Peyer's patch (tissue), 4 donors: ENCODE results near the gene CARMIL3.

ENCODE experiments used
- POLR2A ChIP-seq, 2 donors: fragments of 450-650 bp; IDR thresholded peaks; one replicate each; pipeline ENCODE4 v1.5.1; 2017; ENCODE audit warnings: antibody characterized with exemption in 2 of 2, mild to moderate bottlenecking in 2 of 2, moderate library complexity in 2 of 2
- TF ChIP-seq, protein P1 (sequence below), 6 experiments: fragments of 450-650 bp in 4 of 6; fragments of 200-600 bp in 2 of 6; sonication (generic) in 1 of 6; IDR thresholded peaks; one replicate each; pipeline ENCODE4 v1.5.1; 2017 to 2019; ENCODE audit warnings: antibody characterized with exemption in 6 of 6, mild to moderate bottlenecking in 3 of 6, moderate library complexity in 1 of 6

DNA sequence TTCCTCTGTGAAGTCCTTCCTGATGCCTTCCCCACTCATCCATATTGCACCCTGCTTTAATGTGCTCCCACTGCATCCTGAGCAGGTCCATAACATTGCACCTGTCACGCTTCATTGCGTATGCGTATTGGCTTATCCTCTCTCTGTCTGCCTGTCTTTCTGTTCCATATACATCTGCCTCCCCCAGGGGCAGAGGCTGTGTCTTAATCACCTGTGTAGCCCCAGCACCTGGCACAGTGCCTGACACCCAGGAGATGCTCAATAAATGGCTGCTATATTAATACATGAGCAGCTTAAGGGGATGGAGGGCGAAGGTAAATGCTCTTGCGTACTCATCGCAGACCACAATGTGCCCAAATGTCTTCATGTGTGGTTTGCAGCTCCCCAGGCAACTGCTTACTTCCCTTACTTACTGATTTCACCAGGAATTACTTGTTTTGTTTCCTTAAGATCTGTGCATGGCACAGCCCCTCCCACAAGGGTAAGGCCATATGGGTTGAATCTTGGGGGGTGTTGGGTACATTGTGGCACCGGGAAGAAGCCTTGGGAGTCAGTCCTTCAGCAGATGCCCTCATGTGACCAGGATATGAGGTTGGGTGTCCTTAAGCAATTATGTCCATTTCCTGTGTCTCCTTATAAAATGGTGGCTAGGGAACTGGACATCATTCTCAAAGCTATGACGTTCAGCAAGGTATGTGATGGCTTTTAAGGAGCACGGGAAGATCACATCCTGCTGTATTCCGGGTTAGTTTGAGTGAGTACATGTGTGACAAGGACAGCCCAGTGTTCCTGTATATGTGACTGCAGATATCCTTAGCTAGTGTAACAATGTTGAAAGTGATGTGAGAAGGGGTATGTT lies 18.7 kb downstream of the CARMIL3 start:
- TF ChIP-seq, protein P1, sequence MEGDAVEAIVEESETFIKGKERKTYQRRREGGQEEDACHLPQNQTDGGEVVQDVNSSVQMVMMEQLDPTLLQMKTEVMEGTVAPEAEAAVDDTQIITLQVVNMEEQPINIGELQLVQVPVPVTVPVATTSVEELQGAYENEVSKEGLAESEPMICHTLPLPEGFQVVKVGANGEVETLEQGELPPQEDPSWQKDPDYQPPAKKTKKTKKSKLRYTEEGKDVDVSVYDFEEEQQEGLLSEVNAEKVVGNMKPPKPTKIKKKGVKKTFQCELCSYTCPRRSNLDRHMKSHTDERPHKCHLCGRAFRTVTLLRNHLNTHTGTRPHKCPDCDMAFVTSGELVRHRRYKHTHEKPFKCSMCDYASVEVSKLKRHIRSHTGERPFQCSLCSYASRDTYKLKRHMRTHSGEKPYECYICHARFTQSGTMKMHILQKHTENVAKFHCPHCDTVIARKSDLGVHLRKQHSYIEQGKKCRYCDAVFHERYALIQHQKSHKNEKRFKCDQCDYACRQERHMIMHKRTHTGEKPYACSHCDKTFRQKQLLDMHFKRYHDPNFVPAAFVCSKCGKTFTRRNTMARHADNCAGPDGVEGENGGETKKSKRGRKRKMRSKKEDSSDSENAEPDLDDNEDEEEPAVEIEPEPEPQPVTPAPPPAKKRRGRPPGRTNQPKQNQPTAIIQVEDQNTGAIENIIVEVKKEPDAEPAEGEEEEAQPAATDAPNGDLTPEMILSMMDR (IDR thresholded peaks at IDR 0.05): no peak
- TF ChIP-seq POLR2A (IDR thresholded peaks at IDR 0.05): no peak
